ENCODE data around the gene C16orf95.

GRCh38 chr16:87333581-87334331 is 16.6 kb upstream of the C16orf95 start:
- TF ChIP-seq CTCF (IDR thresholded peaks at IDR 0.05): no peak
- no peak for TF ChIP-seq POLR2AphosphoS5 (IDR thresholded peaks at IDR 0.05)
- TF ChIP-seq EP300 (IDR thresholded peaks at IDR 0.05): no peak
